GM18505 (cell line): ENCODE data around the gene PSMC3.
A peak's percentile ranks its signal among the peaks of the same experiment; 100 is the strongest.
"Not testable (repeated sequence)": the region's sequence is repeated elsewhere in the genome, so short reads cannot be mapped to it uniquely, and the experiment has no call there.

Experiments
- ATAC-seq: cut with Tn5 transposase; IDR thresholded peaks from one replicate; pipeline ENCODE4 v1.9.1; 2021; ENCODE audit not compliant: unreplicated experiment
- POLR2A ChIP-seq: IDR thresholded peaks from 4 replicates; pipeline ENCODE4 v1.6.1; 2011; ENCODE audit warnings: borderline replicate concordance; ENCODE audit not compliant: insufficient read depth, insufficient read length; ENCODE audit errors: extremely low read depth

The PSMC3 gene

DNA sequence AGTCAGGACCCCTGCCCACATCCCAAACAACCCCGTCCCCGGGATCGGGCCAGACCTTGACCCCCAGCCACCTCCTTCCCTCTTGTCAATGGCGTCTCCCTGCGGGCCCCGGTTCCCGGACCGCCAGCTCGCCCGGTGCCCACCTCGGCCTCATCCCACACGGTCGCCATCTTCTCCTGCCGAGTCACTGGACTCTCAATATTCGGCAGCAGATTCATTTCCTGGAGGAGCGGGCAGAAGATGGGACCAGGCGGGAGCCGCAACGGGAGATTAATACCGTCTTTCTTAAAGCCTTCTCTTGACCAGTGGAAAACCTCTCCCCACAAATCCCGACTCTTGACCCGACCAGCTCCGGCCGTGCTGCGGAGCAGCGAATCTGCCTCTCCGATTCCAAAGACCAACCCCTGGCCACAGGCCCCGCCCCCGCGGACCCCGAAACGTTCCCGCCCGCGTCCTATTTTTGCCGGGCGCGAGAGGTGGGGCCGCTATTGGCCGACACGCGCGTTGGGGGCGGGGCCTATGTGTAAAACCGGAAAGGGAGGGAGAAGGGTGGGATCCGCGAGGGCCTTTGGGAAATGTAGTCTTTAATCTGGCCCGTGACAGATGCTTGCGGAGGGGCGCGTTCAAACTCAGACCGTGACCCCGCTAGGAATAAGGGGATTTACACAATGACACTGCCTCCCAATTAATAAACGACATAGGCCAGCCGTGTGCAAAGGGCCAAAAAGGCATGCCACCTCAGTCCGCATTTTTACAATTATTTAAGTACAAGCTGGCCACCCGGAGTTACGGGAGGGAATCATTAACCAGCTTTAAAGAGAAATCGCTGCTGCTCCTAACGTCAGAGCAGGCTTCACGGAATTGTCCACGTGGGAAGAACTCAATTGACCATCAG is at the start of gene PSMC3:
TSS of gene PSMC3 (minus strand) at position 378 of the 895 bp plus-strand sequence. CDS start at position 218, 160 bp downstream.
- peak; percentile 91 for ATAC-seq

DNA sequence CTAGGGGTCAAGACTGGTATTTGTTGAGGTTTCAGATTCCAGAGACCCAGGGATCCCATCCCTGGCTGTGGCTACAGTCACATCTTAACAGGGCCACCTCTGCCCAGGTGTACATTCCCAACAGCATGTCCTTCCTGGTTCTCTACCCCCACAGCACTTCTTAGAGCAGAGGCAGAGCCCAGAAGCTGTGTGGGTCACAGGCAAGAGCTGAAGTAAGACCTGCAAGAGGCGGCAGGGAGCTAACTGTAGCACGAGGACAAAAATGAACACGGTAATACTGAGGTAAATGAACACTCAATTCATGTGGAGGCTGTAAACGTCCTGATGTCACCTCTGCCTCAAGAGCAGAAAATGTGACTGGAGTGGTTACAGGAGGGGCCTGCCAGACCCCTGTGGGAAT is 44.4 kb upstream of the PSMC3 start:
- TF ChIP-seq POLR2A: no peak
- ATAC-seq: no peak

More for the DNA sequence above, at the start of gene PSMC3:
- TF ChIP-seq POLR2A: peak; percentile 88

DNA sequence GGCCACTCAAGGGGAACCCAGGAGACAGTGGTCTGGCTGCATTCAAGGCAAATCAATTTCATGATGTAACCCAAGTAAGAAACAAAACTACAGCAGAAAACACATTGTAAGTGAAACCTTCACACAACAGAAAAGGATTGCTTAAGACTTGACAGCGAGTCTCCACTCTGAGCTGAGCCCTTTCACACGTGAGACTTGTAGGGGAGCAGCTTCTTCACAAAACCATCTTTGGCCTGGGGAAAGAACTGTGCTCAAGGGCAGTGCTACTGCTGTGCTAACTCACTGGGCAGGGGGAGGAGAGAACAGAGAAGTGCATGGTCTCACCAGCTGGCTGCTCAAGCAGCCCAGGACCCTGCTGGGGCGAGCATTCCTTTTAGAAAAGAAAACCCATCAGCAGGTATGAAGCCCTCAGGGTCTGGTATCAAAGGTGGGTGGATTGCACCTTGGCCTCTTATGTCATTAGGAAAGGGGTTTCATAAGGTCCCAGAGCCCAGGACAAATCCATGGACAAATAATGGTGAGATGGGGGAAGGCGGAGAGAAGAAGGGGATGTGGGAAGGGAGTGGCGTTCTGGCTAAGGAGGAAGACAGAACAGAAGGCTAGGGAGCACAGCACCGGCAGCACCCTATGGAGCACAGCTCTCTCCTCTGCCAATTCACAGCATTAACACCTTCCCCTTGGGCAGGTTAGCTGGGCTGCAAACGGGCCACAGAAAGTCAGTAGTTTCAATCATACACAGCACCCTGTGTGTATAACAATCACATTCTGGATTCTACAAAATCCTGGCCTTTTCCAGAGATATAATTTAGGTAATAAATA is 43.3 kb upstream of the PSMC3 start:
- ATAC-seq: no peak
- no peak for TF ChIP-seq POLR2A

DNA sequence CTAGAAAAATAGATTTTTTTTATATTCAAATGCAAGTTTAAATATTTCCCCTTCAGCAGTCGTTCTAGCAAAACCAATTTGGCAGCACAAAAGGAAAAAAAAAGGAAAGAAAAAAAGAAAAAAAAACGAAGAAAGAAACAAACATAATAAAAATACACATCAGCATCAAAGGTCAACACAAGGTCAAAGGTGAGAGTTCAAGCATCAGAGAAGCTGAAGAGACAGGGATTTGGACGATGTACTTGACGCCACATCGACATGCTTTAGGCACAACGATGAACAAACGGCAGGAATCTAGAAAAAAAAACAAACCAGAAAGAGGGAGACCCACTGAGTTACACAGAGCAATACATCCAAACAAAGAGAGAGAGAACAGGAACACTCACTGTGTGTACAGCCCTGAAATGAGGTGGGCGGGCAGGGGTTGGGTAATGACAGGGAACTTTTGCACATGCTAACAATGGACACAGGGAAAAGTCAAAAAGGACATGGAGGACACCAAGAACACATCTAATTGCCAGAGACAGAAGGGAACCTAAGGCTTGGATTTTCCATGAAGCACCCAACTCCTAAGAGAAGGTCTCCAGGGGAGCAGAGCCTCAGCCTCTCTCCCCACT is 42.5 kb upstream of the PSMC3 start:
- TF ChIP-seq POLR2A: no peak
- no peak for ATAC-seq

DNA sequence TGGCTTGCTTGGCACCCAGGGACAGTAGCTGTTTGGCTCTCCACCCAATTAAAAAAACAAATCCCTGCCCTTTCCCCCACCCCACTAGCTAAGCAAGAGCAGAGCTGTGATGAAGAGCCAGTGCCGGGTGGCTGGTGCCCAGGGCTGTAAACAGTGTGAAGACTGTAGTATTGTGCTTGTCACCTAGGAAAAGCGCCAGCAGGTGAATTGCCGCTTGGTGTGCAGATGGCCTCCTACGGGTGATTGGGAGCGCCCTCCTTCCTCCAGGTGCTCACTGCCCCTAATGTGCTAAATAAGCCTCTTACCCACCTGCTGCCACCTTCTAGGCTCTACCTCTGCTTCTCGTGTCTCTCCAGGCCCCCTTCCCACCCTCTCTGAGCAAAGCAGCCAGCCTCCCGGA is 41.1 kb upstream of the PSMC3 start:
- ATAC-seq: no peak
- TF ChIP-seq POLR2A: no peak

DNA sequence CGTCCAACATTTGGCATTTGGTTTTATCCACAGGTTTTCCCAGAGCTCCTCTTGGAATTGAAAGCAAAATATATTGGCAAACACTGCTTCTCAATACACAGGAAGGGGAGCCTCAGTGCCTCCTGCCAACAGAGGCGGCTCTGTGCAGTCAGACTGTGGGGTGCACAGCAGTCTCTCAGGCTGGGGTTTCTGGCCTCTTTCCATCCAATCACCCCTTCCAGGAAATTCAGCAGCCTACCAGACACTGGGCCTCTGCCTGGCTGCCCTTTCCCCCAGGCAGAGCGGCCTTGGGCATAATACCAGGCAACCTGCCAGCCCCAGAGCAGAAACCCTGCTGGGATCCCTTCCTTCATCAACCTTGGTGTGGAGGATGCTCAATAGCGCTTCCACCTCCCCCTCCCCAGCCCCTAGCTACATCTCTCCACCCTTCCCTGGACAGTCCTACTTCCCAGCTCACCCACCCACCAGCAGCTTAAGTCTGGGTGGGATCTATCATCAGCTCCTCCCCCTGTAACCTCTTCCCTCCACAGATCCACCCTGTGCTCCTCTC is 40.5 kb upstream of the PSMC3 start:
- no peak for ATAC-seq
- TF ChIP-seq POLR2A: no peak

DNA sequence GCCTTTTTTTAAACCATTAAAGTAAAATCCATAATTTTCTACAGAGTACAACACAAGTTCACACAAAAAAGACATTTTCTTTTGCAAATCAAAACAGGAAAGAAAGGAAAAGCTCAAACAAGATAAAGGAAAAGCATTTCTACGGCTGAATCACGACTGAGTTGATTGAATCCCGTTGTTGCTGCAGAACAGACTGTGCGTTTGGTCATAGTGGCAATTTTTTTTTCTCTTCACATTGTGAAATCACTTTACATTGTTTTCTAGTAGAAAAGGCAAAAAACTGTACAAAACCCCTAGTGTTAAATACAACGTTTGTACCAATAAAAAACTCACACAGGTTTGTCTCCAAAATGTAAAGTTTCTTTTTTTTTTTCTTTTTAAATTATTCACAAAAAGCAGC is 40.0 kb upstream of the PSMC3 start:
- no peak for ATAC-seq
- TF ChIP-seq POLR2A: no peak

DNA sequence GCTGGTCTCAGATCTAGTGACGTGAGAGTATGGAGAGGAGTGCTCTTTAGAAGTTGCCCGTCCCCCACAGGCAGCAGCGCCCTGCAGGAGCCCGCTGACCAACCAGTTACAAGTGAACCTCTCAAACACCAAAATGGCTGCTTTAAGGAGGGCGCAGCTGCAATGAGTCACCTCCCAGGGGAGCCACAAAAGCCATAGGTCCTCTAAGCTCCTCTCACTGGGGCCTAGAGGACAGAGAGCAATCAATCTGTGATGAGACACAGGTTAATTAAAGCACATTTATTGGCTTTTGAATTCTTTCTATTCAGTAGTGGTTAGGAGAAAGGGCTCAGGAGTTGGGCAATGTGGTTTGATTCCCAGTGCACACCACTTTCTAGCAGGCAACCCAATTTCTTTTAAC is 38.2 kb upstream of the PSMC3 start:
- TF ChIP-seq POLR2A: no peak
- no peak for ATAC-seq

DNA sequence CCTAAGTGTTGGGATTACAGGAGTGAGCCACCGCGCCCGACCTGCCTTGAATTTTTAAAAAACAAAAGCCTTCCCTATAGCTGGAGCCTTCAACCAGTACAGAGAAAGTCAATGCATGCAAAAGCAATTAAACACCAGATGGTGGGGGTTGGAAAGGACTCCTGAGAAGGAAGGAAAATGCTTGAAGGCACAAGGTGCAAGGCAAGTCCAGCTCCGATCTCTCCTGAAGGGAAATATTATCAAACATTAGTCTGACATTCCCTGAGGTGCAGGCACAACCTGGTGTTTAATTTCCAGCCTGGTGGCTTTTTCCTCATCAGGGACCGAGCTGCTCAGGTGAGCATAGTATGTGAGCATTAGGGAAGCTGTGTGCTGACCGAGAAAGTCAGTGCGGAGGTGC is 35.6 kb upstream of the PSMC3 start:
- TF ChIP-seq POLR2A: no peak
- ATAC-seq: no peak

DNA sequence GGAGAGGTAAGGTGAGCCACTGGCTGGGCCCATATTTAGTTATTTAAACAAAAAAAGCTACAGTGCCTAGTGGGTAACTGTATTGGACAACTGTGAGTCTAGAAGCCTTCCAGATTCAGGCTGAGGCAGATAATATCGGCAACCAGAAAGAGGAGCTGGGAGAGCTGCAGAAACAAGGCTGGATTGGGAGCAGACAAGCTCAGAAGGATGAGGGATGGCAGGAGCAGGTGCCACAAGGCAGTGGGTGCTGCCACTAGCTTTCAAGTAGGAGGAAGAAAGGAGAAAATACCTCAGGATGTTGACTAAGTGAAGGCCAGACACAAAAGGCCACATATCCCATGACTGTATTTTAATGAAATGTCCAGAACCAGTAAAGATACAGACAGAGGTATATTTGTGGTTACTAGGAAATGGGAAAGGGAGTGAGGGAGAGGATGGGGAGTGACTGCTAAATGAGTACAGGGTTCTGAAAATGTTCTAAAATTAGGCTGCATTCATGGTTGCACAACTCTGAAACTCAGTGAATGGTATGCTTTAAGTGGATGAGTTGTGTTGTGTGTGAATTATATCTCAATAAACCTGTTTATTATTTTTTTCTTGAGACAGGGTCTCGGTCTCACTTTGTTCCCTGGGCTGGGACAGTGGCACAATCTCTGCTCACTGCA is 34.5 kb upstream of the PSMC3 start:
- TF ChIP-seq POLR2A: no peak
- no peak for ATAC-seq

DNA sequence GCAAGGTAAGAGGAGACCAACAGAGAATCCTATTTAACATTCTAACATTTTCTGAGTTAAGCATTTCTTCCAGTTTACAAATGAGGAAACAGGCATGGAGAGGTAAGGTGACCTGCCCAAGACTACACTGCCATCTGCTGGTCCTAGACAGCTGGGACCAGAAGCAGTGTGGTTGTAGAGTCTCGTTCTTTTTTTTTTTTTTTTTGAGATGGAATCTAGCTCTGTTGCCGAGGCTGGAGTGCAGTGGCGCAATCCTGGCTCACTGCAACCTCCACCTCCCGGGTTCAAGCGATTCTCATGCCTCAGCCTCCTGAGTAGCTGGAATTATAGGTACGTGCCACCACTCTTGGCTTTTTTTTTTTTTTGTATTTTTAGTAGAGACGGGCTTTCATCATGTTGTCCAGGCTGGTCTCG is 28.0 kb upstream of the PSMC3 start:
- not testable (repeated sequence) for ATAC-seq

DNA sequence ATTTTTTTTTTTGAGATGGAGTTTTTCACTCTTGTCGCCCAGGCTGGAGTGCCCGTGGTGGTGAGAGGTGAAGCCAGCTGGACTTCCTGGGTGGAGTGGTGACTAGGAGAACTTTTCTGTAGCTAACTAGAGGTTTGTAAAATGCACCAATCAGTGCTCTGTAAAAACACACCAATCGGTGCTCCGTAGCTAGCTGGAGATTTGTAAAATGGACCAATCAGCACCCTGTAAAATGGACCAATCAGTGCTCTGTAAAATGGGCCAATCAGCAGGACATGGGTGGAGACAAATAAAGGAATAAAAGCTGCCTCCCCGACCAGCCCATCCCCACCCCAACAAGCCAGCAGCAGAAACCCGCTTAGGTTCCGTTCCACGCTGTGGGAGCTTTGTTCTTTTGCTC is 27.1 kb upstream of the PSMC3 start:
- ATAC-seq: no peak
- no peak for TF ChIP-seq POLR2A

DNA sequence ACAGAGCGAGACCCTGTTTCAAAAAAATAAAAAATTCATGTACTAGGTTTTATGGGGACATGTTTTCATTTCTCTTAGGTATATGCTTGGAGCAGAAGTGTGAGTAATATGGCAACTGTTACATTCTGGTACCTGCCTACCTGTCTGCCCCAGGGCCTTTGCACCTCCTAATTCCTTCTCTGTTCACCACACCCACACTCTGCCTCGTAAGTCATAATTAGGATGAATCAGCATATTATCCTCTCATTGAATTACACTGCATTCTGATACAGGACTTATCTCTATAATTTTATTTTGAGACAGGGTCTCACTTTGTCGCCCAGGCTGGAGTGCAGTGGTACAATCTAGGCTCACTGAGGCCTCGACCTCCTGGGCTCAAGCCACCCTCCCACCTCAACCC is 25.8 kb upstream of the PSMC3 start:
- no peak for ATAC-seq
- no peak for TF ChIP-seq POLR2A
